GM21360 (cell line): ENCODE results near the gene GSTO2.

Source experiments
- ATAC-seq: cut with Tn5 transposase; IDR thresholded peaks from one replicate; pipeline ENCODE4 v1.9.1; 2021; ENCODE audit warnings: mild to moderate bottlenecking, moderate library complexity; ENCODE audit not compliant: unreplicated experiment

Gene GSTO2

GRCh38 chr10:104337521-104337984, 68.6 kb downstream of the GSTO2 start:
- ATAC-seq, result peak; percentile 46

DNA sequence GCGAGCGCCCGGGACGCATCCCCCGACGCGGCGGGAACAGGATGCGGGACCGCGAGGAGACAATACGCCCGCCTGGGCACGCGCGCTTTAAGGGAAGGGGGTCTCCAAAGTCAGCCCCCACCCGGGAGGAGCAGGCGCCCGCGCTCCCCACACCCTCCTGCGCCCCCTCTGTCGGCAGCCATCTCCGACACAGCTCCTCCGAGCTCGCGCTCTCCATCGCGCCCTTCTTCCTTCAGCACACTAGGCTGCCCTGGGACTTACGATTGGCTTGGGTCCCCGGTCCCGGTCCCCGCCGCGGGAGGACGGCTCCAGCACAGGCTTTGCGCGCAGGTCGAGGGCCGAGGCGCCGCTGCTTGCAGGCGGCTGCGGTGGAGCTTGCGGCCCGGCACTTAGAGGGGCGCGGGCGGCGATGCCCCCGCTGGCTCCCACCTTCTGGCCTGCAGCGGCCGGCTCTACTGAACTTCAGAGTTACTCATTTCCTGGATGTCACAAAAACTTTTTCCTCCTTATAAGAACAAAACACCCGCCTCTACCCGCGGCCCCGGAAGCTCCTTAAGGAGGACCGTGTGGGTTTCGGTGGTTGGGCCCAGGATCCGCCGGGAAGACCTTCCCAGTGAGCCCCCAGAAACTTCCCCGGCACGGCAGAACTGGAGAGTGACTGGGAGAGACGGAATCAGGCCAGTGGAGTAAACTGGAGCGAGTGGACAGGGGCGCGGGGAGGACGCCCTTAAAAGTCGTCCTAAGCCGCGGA, 69.2 kb downstream of the GSTO2 start, which contains the start of gene ITPRIP:
Gene ITPRIP (minus strand): TSS at position 481 of the 751 bp plus-strand sequence. CDS start 22,414 bp downstream, outside the sequence.
- peak; percentile 59 for ATAC-seq

GRCh38 chr10:104339469-104340110, 70.6 kb downstream of the GSTO2 start:
- no peak for ATAC-seq

DNA sequence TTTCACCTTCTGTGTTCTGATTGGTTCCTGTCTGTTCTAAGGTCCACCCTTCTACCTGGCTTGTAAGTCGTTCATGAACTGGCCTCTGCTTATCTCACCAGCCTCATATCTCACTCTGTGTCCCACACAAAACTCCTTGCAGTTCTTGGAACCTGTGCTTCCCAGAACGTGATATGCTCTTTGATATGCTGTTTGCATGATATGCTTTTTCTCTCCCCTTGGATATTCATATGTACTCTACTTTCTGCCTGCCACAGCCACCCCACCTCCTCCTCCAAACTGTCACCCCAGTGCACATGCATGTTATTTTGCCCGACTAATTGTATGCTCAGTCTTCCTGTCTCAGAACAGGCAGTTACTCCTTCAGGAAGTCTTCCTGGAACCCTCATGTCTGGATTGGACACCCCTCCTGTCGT, 71.1 kb downstream of the GSTO2 start:
- no peak for ATAC-seq

DNA sequence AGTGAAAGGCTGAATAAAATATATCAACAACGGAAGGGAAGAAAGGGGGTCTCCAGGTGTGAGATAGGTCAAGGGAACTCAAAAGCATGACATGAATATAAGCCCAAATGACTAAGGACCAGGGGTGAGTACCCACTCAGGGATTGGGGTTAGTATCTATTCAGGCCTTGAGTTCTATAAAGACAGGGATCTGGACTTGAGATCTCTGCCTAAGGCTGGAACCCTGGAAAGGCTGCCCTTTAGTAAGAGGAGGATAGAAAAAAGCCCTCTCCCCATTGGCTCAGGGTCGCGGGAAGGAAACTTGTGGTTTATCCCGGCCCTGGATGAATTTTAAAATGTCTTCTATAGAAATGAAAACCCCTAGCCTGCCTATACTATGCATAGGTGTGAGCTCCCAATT, 71.7 kb downstream of the GSTO2 start:
- ATAC-seq, result no peak

- ATAC-seq, result no peak
Measured at GRCh38 chr10:104342941-104343411, 74.0 kb downstream of the GSTO2 start.

DNA sequence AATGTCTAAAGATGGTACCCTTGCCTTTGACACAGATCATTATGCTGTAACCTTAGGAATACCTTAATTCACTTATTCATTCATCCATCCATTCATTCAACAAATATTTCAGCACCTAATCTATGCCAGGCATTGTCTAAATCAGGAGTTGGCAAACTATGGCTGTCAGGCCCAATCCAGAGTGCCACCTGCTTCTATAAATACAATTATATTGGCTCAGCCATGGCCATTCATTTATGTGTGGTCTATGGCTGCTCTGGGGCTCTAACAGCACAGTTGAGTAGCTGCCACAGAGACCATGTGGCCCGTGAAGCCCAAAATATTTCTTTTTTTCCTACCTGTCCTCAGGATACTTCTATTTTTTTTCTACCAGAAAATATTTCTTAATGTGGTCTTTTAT, 75.2 kb downstream of the GSTO2 start:
- no peak for ATAC-seq

DNA sequence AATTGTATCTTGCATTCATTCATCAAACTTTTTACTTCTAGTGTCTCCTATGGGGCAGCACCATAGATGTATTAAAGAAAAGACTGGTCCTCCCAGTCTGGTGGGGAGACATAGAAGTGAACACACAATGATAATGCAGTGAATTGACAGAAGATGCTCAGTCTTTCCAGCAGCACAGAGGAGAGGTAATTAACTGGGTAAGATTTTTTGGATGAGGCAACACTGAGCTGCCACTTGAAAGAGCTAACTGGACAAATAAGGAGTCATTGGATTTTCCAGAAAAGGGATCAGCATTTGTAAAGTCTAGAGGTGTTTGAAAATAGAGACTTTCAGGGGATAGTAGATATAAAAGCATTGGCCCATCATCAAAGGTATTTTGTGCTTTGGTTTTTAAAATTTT, 76.5 kb downstream of the GSTO2 start:
- ATAC-seq, result no peak

DNA sequence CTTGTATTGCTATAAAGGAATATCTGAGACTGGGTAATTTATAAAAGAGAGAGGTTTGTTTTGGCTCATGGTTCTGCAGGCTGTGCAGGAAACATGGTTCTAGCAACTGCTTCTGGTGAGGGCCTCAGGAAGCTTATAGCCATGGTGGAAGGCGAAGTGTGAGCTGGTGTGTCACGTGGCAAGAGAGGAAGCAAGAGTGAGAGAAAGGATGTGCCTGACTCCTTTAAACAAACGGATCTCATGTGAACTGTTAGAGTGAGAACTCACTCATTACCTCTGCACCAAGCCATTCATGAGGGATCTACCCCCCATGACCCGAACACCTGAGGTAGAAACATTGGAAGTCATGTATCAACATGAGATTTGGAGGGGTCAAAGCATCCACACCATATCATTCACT, 77.0 kb downstream of the GSTO2 start:
- ATAC-seq, result no peak

DNA sequence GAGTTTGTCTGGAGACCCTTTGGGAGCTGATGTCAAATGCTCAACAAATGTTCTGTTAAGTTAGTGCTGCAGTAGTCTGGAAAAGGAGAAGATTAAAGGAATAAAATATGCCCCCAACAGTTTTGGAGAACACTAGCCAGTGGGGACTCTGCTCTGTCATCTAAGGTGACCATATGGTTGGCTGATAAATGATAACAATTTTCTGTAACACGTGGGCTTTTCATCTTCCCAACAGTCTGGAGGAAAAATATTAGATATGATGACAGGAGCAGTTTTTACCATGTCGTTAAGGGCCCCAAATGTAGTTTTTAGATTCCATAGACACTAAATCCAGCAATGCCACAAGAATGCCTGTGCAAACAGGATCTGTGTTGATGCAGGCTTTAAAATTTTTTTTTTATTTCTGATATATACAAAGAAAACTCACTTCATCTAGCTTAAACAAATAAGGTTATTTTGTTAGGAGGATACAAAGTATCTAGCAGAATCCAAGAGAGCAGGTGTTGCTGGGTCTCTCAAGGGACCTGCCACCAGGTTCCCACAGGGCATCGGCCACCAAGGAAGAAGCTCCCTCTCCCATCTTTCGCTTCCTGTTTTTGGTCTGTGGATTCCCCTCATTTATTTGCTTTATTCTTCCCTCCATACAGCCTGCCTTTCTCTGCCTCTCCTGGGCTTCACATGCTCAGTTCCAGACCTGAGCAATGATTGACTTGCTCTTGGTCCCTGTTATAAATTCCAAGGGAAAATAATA, 78.5 kb downstream of the GSTO2 start:
- ATAC-seq, result no peak

DNA sequence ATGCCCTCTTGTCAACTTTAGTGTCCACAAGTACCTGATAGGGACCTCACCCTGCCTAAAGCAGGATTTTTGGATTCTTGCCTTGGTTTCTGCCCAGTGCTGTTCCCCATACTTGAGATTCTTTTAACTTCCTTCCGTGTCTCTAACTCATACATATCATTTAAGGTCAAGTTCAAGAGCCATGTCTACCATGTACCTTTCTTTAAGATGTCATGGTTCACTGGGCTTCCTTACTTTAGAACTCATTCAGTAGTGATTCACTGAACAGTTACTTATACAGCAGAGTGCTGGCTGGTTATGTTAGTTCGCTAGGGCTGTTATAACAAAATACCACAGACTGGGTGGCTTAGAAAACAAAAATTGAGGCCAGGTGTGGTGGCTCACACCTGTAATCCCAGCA, 79.6 kb downstream of the GSTO2 start:
- no peak for ATAC-seq

- peak; percentile 58 for ATAC-seq
Measured at GRCh38 chr10:104349623-104350126, 80.7 kb downstream of the GSTO2 start.

- ATAC-seq, result peak; percentile 43
Measured at GRCh38 chr10:104350127-104350635, 81.2 kb downstream of the GSTO2 start.

DNA sequence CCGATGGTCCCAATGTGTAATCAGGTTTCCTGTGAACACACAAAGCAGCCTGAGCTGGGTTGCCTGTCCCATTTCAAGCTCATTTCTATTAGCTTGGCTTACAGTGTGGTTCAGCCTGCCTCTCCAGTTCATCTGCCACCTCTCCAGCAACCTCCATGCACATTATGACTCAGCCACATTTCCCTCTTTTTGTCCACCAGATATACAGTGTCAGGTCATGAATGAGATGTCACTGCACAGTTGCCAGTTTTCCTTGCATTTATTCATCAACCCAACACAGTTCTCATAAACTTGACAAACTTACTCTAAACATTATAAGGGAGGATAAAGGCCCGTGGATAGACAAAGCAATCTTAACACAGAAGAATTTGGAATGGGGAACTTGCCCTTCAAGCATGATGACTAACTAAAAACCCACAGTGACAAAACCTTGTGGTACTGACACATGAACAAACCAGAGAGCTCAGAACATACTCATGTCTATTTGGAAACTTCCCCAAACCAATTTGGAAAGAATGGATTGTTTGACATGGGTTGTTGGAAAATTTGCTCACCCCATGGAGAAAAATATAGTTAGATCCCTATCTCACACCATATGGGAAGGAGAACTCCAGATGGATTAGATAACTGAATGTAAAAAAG, 82.2 kb downstream of the GSTO2 start:
- ATAC-seq, result no peak

GRCh38 chr10:104351919-104352318, 82.9 kb downstream of the GSTO2 start:
- ATAC-seq, result no peak

DNA sequence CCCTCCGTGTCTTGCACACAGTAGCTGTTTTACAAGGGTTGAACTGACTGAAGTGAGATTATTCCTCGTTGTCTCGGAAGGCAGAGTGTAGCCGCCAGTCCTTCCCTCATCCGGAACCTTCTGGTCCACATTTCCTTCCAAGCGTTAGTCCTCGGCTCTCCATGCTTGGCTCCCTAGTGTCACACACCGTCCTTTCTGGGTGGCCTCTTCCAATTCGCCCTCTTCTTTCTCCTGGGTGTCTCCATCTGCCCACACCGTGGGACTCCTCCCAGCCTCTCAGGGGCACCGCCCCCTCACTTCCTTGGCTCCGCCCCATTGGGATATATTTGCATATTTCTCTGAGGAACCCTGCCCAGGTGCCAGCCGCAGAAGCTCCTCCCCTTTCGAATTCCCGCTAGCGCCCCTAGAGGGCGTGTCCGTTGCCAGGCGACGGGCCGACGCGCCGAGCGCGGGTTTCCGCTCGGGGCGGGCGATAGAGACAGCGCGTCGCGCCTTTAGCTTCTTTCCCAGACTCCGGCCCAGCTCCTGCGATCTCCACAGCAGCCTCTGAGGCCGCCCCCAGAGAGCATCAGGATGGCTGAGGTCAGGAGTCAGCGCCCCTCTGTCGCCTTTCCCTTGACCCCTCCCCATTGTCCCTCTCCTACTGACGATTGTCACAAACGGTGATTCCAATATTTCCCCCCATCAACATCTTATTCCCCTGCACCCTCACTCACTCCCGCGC, 84.5 kb downstream of the GSTO2 start, which contains the start of gene CFAP58:
Gene CFAP58 (plus strand): TSS at position 509 of the 724 bp plus-strand sequence. CDS start 65 bp downstream, at position 574.
- ATAC-seq, result peak; percentile 47
